Hepatocyte (in vitro differentiated cells): Measurements from ENCODE around the gene CSNK1G3.

Source experiments
- CTCF ChIP-seq: fragments of 200-600 bp; sonication (generic); IDR thresholded peaks from 2 replicates; pipeline ENCODE4 v1.5.1; 2016; ENCODE audit warnings: antibody characterized with exemption, mild to moderate bottlenecking; ENCODE audit not compliant: poor library complexity
- EZH2 ChIP-seq: fragments of 200-600 bp; sonication (generic); IDR thresholded peaks from 2 replicates; pipeline ENCODE4 v1.6.1; 2016; ENCODE audit warnings: antibody characterized with exemption, mild to moderate bottlenecking, borderline replicate concordance
- EZH2phosphoT487 ChIP-seq: fragments of 200-600 bp; sonication (generic); IDR thresholded peaks from one replicate; pipeline ENCODE4 v1.6.1; 2018; ENCODE audit warnings: antibody characterized with exemption, mild to moderate bottlenecking, low read depth, moderate library complexity; ENCODE audit not compliant: unreplicated experiment, severe bottlenecking

- TF ChIP-seq CTCF: no peak
- no peak for TF ChIP-seq EZH2
- TF ChIP-seq EZH2phosphoT487: no peak
These were observed 82.5 kb downstream of the CSNK1G3 start for GRCh38 chr5:123594434-123594833.
